ENCODE data around the gene SLC4A11. TPM values are rescaled to one million over a fixed set of nuclear protein-coding genes. Genes with fewer than 3 reads are reported as not detected.

The SLC4A11 gene
- total and polyA plus RNA-seq, 2 donors = 0.14 to 4.4 TPM

DNA sequence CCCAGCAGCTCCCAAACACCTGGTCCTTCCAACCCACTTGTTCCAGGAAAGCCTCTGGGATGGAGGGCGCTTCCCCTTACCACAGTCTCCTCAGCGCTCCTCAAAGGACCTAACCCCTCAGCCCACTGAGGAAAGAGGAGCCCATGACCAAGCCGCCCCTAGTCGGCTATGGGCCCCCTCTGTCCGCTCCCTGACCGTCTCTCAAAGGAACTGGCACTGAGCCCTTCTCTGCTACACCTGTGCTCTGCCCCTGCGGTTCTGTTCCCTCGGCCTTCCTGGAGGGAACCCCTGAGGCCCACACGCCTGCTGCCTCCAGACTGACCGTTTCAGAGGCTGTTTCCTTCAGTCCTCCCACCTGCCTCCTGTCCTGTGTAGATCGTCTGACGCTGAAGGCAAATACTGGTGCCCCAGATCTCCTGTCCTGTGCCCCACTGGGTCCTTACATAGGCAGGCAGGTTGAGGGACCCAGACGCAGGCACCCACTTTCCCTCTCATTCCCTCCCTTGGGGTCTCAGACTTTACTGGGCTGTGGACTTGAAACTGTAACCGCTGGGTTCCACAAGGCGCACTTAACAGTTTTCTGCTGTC lies 1.9 kb upstream of the SLC4A11 start:
- Histone ChIP-seq H3K27ac (ENCODE audit: low read depth in 1 of 2, low read length in 1 of 2) (no peak overlapping the region), H3K4me3 (ENCODE audit: low read length in 2 of 2) (no peak overlapping the region), H3K36me3 (ENCODE audit: control insufficient read depth in 2 of 2, insufficient read depth in 2 of 2, low read length in 1 of 2) (no peaks in the 10 kb centered on the region), H3K9me3 (ENCODE audit: control insufficient read depth in 2 of 2, insufficient read depth in 1 of 2, low read length in 1 of 2) (peaks cover 1 to 15% of the 10 kb centered on the region in 2 donors), H3K27me3 (ENCODE audit: control insufficient read depth in 2 of 2, insufficient read depth in 1 of 2, low read length in 1 of 2) (peaks cover 69 to 94% of the 10 kb centered on the region in 2 donors), H3K4me1 (ENCODE audit: control insufficient read depth in 2 of 2, insufficient read depth in 2 of 2, low read length in 2 of 2) (peaks cover 10 to 21% of the 10 kb centered on the region in 2 donors)
- DNase-seq (ENCODE audit: low read depth in 6 of 9, low spot score in 9 of 9) = no peak
- WGBS = 93% methylated on average over 15 of the region's 15 CpGs

DNA sequence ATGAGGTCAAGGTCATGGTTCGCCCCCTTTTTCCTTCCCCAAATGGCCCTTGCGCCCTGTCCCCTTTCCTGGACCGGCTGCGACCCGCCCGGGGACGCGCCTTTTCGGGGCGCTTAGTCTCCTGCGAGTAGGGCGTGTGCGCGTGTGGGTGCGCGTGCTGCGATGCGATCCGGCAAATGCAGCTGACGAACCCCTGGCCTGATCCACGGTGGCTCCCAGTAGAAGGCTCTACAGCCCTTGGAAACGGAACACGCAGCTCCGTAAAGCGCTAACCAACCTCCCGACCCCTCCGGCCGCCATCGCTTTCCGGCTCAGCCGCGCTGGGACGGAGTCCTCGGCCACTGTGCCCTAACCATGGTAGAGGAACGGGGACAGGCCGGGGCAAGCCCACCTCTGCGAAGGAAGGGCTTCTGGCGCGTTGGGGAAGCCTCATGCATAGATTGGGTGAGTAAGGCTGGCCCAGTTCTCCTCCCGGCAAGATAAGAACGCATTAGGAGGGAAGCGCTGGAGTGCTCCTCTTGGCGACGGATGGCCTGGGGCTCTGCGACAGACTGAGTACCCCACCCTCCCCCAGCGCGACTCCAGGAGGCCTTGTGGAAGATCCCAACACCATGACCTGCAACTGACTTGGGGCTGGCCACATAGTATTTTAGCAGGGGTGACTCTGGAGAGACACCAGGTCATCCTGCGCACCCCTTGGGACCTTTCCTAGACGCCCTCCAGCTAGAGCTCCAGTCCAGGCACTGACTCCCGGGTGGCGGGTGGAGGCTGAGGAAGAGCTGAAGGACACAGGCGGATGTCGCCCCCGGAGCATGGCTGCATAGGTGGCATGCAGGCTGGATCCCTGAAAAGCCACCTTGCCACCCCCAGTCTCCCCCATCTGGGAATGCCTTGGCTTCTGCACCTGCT lies 1.1 kb upstream of the SLC4A11 start:
- no peaks in the 10 kb centered on the region for H3K36me3 ChIP-seq (ENCODE audit: control insufficient read depth in 2 of 2, insufficient read depth in 2 of 2, low read length in 1 of 2)
- H3K9me3 ChIP-seq (ENCODE audit: control insufficient read depth in 2 of 2, insufficient read depth in 1 of 2, low read length in 1 of 2) = peaks cover 1 to 15% of the 10 kb centered on the region in 2 donors
- DNase-seq (ENCODE audit: low read depth in 6 of 9, low spot score in 9 of 9) = no peak
- H3K27me3 ChIP-seq (ENCODE audit: control insufficient read depth in 2 of 2, insufficient read depth in 1 of 2, low read length in 1 of 2) = peaks cover 74 to 99% of the 10 kb centered on the region in 2 donors
- no peak overlapping the region for H3K27ac ChIP-seq (ENCODE audit: low read depth in 1 of 2, low read length in 1 of 2)
- H3K4me1 ChIP-seq (ENCODE audit: control insufficient read depth in 2 of 2, insufficient read depth in 2 of 2, low read length in 2 of 2) = peaks cover 10 to 21% of the 10 kb centered on the region in 2 donors
- 19% methylated on average over 54 of the region's 54 CpGs for WGBS
- peak overlapping the region; percentile 37 to 62 for H3K4me3 ChIP-seq (ENCODE audit: low read length in 2 of 2)

DNA sequence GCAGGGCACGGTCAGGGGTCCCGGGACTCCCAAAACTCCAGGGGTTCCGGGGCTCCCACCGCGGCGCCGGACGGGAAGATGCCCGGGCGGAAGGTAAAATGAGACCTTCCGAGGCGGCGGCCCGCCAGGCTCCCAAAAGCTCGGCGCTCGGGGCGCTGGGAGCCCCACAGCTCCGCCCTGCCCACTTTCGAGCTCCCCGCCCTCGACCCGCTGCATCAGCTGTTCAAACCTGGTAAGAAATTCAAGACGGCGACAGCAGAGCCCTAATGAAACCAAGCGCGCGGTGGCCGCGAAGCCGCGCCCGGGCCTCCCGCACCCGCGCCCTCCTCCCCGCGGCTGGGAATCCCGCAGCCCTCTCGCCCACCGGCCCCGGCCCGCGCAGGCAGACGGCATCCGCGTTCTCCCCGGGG lies 369 bp downstream of the SLC4A11 start:
- 1% methylated on average over 48 of the region's 48 CpGs for WGBS
- Histone ChIP-seq H3K36me3 (ENCODE audit: control insufficient read depth in 2 of 2, insufficient read depth in 2 of 2, low read length in 1 of 2) (no peaks in the 10 kb centered on the region), H3K9me3 (ENCODE audit: control insufficient read depth in 2 of 2, insufficient read depth in 1 of 2, low read length in 1 of 2) (peaks cover 1 to 15% of the 10 kb centered on the region in 2 donors), H3K27ac (ENCODE audit: low read depth in 1 of 2, low read length in 1 of 2) (no peak overlapping the region), H3K27me3 (ENCODE audit: control insufficient read depth in 2 of 2, insufficient read depth in 1 of 2, low read length in 1 of 2) (peaks cover 71 to 93% of the 10 kb centered on the region in 2 donors), H3K4me3 (ENCODE audit: low read length in 2 of 2) (peak overlapping the region; percentile 41 to 62), H3K4me1 (ENCODE audit: control insufficient read depth in 2 of 2, insufficient read depth in 2 of 2, low read length in 2 of 2) (peaks cover 10 to 21% of the 10 kb centered on the region in 2 donors)
- peak in 1 of 9 donors; percentile 46 for DNase-seq (ENCODE audit: low read depth in 6 of 9, low spot score in 9 of 9)

DNA sequence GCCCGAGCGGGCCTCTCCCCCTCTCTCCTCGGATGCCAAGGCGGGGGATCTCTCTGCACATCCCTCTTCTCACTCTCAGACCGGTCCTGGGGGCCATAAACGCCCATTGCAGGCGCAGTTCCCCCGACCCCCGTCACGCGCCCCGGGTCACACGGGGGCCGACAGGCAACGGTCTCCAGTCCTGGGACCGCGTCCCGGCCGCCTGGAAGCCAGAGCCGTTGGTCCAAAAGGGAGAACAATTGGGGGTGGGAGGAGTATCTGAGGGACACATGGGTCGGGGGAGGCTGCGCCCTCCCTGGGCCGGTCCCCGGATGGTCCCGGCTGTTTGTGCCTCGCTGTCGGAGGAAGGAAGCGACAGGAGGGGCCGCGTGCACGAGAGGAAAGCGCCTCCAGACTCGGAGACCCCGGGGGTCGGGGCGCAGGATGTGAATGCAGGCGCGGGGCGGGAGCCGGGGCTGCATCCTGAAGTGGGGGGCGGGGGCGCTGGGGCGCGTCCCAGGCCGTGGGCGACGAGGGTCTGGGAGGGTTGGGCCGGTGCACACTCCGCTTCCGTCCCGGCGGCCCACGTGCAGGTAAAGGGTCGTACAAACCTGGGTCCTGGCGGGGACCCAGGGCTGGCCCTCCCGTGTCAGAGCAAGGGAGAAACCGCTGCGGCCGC lies 903 bp downstream of the SLC4A11 start:
- peaks cover 10 to 21% of the 10 kb centered on the region in 2 donors for H3K4me1 ChIP-seq (ENCODE audit: control insufficient read depth in 2 of 2, insufficient read depth in 2 of 2, low read length in 2 of 2)
- H3K27ac ChIP-seq (ENCODE audit: low read depth in 1 of 2, low read length in 1 of 2) = no peak overlapping the region
- H3K36me3 ChIP-seq (ENCODE audit: control insufficient read depth in 2 of 2, insufficient read depth in 2 of 2, low read length in 1 of 2) = no peaks in the 10 kb centered on the region
- peaks cover 1 to 15% of the 10 kb centered on the region in 2 donors for H3K9me3 ChIP-seq (ENCODE audit: control insufficient read depth in 2 of 2, insufficient read depth in 1 of 2, low read length in 1 of 2)
- WGBS = 7% methylated on average over 59 of the region's 59 CpGs
- H3K4me3 ChIP-seq (ENCODE audit: low read length in 2 of 2) = peak overlapping the region; percentile 41 to 62
- DNase-seq (ENCODE audit: low read depth in 6 of 9, low spot score in 9 of 9) = peak in 1 of 9 donors; percentile 47
- H3K27me3 ChIP-seq (ENCODE audit: control insufficient read depth in 2 of 2, insufficient read depth in 1 of 2, low read length in 1 of 2) = peaks cover 69 to 89% of the 10 kb centered on the region in 2 donors

DNA sequence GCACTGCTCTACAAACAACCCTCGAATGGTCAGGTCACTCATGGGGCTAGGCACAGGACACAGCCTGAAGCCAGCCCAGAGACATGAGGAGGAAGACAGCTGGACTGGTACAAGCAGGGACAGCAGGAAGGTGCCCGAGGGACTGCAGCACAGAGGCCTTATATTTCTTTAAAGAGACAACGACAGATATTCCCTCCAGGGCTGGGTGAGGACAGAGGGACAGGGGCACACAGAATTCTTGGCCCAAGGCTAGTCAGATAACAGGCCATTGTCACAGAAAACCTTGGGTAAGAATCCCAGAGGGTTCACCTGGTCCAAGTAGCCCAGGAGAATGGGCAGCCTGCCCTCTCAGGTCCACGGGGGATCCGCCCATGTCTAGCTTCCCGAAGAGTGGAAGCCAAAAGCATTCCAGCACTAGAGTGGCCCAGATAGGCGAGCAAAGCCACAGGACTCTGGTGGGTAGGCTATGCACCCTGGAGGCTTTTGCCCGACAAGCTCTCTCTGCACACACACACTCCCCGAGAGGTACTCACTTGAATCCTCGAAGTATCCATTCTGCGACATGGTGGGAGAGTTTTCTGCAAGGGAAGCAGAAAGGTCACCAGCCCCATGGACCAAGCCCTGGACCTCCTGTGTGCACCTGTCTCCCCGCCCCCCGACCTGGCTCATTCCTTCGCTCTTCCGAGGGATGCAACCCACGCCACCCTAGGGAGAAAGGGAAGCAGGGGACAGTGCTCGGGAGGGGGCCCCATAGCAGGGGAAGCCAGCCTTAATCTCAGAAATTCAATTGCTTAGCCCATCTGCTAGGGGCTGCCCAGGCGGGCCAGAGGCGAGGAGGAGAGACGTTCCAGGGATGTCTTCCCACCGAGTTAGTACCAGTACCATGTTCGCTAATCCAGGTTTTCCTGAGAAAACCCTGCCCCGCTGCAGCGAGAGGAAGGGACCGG lies 1.7 kb downstream of the SLC4A11 start:
- 78% methylated on average over 25 of the region's 25 CpGs for WGBS
- Histone ChIP-seq H3K9me3 (ENCODE audit: control insufficient read depth in 2 of 2, insufficient read depth in 1 of 2, low read length in 1 of 2) (peaks cover 1 to 15% of the 10 kb centered on the region in 2 donors), H3K27ac (ENCODE audit: low read depth in 1 of 2, low read length in 1 of 2) (no peak overlapping the region), H3K4me3 (ENCODE audit: low read length in 2 of 2) (peak overlapping the region in 1 of 2 donors; percentile 62), H3K36me3 (ENCODE audit: control insufficient read depth in 2 of 2, insufficient read depth in 2 of 2, low read length in 1 of 2) (no peaks in the 10 kb centered on the region), H3K4me1 (ENCODE audit: control insufficient read depth in 2 of 2, insufficient read depth in 2 of 2, low read length in 2 of 2) (peaks cover 10 to 21% of the 10 kb centered on the region in 2 donors), H3K27me3 (ENCODE audit: control insufficient read depth in 2 of 2, insufficient read depth in 1 of 2, low read length in 1 of 2) (peaks cover 66 to 81% of the 10 kb centered on the region in 2 donors)
- no peak for DNase-seq (ENCODE audit: low read depth in 6 of 9, low spot score in 9 of 9)

DNA sequence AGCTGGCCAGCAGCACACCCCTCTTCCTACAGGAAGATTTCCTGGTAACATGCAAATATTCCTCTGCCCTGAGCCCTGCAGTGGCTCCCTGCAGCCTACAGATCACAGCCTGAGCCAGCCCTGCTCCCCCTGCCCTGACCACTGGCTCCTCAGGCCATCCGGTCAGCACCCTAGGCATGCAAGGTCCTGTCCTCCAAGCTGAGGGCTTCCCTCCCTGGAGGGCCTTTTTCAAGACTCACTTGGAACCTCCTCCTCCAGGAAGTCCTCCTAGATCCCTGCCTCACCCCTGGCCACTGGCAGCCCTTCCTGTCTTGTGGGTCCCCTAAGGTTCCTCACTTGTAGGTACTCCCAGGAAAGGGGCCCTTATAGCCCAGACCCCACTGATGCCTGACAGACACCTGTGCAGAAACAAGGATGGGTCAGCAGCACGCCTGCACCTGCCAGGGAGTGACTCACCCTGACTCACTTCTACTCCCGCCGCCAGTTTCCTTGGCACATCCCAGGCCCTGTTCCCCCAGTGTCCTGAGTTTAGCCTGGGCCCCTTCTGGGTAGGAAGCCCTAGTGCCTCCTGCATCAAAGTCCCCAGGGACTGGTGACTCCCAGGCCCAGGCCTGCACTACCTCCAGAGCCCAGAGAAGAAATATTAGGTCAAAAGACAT lies 3.2 kb downstream of the SLC4A11 start:
- Histone ChIP-seq H3K36me3 (ENCODE audit: control insufficient read depth in 2 of 2, insufficient read depth in 2 of 2, low read length in 1 of 2) (no peaks in the 10 kb centered on the region), H3K27me3 (ENCODE audit: control insufficient read depth in 2 of 2, insufficient read depth in 1 of 2, low read length in 1 of 2) (peaks cover 51 to 66% of the 10 kb centered on the region in 2 donors), H3K9me3 (ENCODE audit: control insufficient read depth in 2 of 2, insufficient read depth in 1 of 2, low read length in 1 of 2) (peaks cover under 1 to 15% of the 10 kb centered on the region in 2 donors), H3K4me1 (ENCODE audit: control insufficient read depth in 2 of 2, insufficient read depth in 2 of 2, low read length in 2 of 2) (peaks cover 10 to 21% of the 10 kb centered on the region in 2 donors), H3K4me3 (ENCODE audit: low read length in 2 of 2) (no peak overlapping the region), H3K27ac (ENCODE audit: low read depth in 1 of 2, low read length in 1 of 2) (no peak overlapping the region)
- WGBS = 94% methylated on average over 4 of the region's 4 CpGs
- no peak for DNase-seq (ENCODE audit: low read depth in 6 of 9, low spot score in 9 of 9)

DNA sequence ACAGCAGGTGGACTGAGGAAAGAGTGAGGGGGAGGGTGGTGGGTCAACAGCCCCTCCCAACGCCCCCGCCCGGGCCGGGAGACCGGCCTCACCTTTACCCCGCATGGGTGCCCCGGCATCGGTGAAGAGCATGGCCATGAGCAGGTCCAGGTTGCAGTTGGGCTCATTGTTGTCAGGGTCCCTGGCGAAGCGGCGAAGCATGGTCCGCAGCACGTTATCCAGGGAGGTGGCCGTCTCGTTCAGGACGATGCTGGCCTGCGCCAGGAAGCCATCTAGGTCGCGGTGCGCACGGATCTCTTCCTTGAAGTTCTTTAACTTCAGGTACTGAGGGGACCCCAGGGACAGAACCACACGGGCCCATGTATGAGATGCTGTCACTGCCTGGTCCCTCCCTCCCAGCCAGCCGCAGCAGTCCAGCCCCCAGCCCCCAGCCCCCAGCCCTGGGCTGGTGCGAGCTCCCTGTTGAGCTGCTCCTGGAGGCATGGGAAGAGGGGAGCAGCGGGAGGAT lies 4.9 kb downstream of the SLC4A11 start:
- Histone ChIP-seq H3K9me3 (ENCODE audit: control insufficient read depth in 2 of 2, insufficient read depth in 1 of 2, low read length in 1 of 2) (peaks cover 0 to 7% of the 10 kb centered on the region in 2 donors), H3K27ac (ENCODE audit: low read depth in 1 of 2, low read length in 1 of 2) (no peak overlapping the region), H3K27me3 (ENCODE audit: control insufficient read depth in 2 of 2, insufficient read depth in 1 of 2, low read length in 1 of 2) (peaks cover 34 to 49% of the 10 kb centered on the region in 2 donors), H3K4me1 (ENCODE audit: control insufficient read depth in 2 of 2, insufficient read depth in 2 of 2, low read length in 2 of 2) (peaks cover 7 to 9% of the 10 kb centered on the region in 2 donors), H3K36me3 (ENCODE audit: control insufficient read depth in 2 of 2, insufficient read depth in 2 of 2, low read length in 1 of 2) (no peaks in the 10 kb centered on the region), H3K4me3 (ENCODE audit: low read length in 2 of 2) (no peak overlapping the region)
- DNase-seq (ENCODE audit: low read depth in 6 of 9, low spot score in 9 of 9) = no peak
- WGBS = 96% methylated on average over 25 of the region's 25 CpGs
